ENCODE data around the gene GPR158.
"Not testable (repeated sequence)": the region's sequence is repeated elsewhere in the genome, so short reads cannot be mapped to it uniquely, and the experiment has no call there.

GPR158 gene

GRCh38 chr10:25304606-25305005 is 129.8 kb downstream of the GPR158 start:
- no peak for DNase-seq (ENCODE audit: low read depth)

GRCh38 chr10:25306386-25306785 is 131.6 kb downstream of the GPR158 start:
- DNase-seq (ENCODE audit: low read depth): no peak

DNA sequence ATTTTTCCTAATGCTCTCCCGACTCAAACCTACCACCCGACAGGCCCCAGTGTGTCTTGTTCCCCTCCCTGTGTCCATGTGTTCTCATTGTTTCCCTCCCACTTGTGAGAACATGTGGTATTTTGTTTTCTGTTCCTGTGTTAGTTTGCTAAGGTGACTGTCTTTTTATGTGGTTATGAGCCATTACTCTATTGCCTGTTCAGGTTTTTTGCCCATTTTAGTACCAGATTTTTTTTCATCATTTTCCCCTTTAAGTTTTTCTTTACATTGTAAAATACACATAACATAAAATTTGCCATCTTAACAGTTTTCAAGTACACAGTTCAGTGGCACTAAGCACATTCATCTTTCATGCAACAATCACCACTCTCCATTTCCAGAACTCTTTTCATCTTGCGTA is 133.5 kb downstream of the GPR158 start:
- no peak for DNase-seq (ENCODE audit: low read depth)

- DNase-seq (ENCODE audit: low read depth): not testable (repeated sequence)
Measured at GRCh38 chr10:25317596-25318211, 142.9 kb downstream of the GPR158 start.

- no peak for DNase-seq (ENCODE audit: low read depth)
Measured at GRCh38 chr10:25327273-25327672, 152.5 kb downstream of the GPR158 start.

DNA sequence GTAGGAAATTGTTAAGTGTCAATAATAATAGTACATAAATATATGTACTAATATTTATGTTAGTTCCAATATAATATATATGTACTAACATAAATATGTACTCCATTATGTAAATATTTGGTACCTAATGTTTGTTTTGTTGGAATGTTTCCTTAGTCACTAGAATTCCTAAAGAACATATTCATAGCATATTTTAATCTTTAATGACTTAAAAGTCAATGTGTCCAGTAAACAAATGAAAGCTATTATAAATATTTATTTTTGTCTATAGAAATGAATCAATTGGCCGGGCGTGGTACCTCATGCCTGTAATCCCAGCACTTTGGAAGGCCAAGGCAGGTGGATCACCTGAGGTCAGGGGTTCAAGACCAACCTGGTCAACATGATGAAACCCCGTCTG is 153.6 kb downstream of the GPR158 start:
- DNase-seq (ENCODE audit: low read depth): no peak

DNA sequence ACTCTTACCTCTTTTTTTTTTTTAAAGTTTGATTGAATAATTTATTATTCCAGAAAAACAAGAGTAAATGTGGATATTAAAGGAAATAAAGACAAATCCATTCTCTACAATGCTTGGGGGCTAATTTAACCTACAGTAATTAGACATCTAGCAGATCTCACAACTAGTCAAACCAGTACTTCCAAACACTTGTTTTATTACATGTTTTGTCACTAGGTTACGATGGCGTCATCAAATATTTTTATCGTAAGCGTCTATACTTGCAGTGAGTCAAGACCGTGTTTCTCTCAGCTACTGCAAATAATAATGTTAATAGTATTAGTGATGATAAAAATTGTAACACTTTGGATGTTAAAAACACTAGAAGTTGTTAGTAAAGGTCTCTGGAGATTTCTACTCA is 154.8 kb downstream of the GPR158 start:
- DNase-seq (ENCODE audit: low read depth): not testable (repeated sequence)

DNA sequence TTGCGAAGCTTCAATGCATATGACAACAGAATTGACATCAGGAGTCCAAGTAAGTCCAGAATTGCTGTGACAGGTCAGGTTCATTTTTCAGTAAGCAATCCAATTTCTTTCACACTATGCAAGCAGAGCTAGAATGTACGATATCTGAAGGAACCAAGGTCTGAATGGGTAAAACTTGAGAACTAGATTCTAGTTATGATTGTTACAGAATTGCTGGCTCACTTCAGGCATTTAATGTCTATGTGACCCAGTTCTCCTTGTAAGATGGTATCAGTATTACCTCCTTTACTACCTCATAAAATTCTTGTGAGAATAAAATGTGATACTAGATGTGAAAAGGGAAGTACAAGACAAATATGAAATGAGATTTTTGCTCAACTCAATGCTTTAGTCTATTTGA is 159.6 kb downstream of the GPR158 start:
- no peak for DNase-seq (ENCODE audit: low read depth)

- DNase-seq (ENCODE audit: low read depth): no peak
Measured at GRCh38 chr10:25336330-25336729, 161.5 kb downstream of the GPR158 start.

GRCh38 chr10:25338271-25338670 is 163.5 kb downstream of the GPR158 start:
- DNase-seq (ENCODE audit: low read depth): no peak

DNA sequence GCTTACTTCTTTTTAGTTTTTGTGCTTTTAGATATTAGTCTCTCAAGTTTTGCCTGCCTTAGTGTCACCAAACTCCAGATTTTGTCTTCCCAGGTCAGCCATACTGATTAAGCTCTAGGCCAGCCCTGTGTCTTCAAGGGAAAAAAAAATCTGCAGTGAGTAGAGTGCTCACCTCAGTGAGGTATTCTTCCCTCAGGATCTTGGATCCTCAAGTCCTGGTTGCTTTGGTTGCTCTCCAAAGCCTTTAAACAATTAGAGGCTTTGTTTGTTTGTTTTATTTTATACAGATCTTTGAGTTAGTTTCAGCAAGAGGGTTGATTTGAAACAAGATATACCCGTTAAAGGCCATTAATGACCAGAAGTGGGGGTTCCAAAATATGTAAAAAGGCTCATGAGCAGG is 165.2 kb downstream of the GPR158 start:
- DNase-seq (ENCODE audit: low read depth): no peak

DNA sequence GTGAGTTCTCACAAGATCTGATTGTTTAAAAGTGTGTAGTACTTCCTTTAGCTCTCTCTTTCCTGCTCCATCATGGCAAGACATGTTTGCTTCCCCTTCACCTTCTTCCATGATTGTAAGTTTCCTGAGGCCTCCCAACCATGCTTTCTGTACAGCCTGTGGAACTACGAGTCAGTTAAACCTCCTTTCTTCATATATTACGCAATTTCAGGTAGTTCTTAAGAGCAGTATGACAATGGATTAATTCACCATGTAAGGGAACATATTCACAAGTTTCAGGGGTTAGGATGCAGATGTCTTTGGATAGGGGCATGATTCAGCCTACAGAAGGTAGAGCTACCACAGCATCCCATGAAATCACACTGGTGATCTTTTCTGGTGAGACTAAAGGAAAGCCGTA is 174.7 kb downstream of the GPR158 start:
- DNase-seq (ENCODE audit: low read depth): no peak

- DNase-seq (ENCODE audit: low read depth): no peak
Measured at GRCh38 chr10:25356609-25357008, 181.8 kb downstream of the GPR158 start.

- no peak for DNase-seq (ENCODE audit: low read depth)
Measured at GRCh38 chr10:25357269-25357668, 182.5 kb downstream of the GPR158 start.

DNA sequence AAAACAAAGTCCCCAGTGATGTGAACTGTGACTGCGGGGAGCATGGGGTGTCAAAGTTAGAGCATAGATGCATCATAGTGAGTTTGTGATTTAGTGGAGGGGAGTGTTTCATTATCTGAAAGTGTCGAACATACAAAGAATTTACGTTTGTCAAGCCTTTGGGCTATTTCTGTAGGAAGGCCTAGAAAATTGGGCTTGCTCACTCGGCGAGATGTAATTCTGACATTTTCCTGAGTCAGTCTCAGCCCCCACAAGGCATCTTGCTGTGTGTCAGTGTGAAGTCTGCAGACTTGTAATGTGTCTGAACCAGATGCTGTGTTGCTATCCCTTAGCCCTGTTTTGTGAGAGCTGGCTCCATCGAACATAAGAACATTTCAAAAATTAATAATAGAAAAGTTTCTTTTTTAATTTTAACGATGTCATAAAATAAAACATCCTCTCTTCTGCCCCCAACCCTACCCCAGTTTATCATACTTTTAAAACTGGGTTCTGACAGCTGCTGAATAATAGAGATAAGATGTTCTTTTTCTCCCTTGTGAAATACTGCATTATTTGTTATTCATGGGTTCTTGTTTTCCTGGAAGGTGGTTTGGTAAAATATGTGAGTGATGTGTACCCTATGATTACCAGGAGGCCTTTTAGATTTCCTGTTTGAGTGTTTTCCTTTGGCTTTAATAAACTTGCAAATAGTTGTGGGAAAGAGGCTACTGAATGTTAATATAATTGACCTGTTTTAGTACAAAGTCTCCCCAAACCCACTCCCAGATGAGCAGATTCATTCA is 207.4 kb downstream of the GPR158 start:
- no peak for DNase-seq (ENCODE audit: low read depth)

- not testable (repeated sequence) for DNase-seq (ENCODE audit: low read depth)
Measured at GRCh38 chr10:25382901-25383300, 208.1 kb downstream of the GPR158 start.

DNA sequence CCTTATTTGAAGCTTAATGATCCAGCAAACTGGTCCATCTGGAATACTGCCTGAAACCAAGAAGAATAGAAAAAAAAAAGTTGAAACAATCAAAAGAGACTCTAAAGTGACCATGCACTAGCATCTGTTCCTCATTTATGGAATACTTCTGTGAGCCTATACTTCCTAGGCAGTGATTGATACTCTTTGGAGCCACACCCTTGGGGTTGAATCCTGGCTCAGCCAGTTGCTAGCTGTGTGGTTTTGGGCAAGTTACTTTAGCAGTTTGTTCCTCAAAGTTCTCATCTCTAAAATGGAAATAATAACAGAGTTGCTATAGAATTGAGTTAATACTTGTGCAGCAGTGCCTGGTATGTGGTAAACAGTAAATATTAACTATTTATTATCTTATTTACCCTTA is 208.9 kb downstream of the GPR158 start:
- no peak for DNase-seq (ENCODE audit: low read depth)

DNA sequence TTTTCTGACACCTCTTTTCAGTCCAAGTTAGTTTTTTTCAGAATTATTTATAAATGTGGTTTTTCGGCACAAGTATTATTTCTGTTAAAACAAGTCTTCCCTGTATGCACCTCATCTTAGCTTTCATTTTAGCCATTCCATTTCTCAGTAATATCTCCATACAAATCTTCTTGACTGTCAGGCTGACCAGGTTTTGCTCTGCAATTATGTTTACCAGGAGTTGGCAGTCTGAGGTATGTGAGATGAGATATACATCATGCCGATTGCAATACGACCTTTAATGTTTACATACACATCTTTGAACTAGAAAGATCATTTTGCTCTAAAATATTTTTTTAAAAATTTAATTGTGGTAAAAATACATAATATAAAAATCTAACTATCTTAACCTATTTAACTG is 209.8 kb downstream of the GPR158 start:
- no peak for DNase-seq (ENCODE audit: low read depth)

- no peak for DNase-seq (ENCODE audit: low read depth)
Measured at GRCh38 chr10:25388188-25388861, 213.5 kb downstream of the GPR158 start.

DNA sequence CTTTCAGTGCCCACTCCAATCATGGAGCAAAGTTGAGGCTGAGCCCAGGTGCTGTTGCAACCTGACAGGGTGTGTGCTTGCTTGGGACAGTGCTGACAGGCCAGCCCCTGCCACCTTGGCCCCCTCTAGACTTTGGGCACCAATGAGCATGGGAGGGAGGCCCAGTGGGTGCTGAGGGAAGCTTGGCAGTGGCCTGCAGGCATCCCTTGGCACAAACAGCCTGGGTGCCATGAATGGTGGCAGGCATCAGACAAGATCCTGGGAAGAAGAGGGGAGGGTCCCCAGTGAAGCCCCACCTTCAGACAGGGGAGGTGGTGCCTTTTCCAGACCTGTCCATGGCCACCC is 214.0 kb downstream of the GPR158 start:
- DNase-seq (ENCODE audit: low read depth): no peak

- no peak for DNase-seq (ENCODE audit: low read depth)
Measured at GRCh38 chr10:25390733-25391132, 215.9 kb downstream of the GPR158 start.

- no peak for DNase-seq (ENCODE audit: low read depth)
Measured at GRCh38 chr10:25392132-25392531, 217.3 kb downstream of the GPR158 start.

DNA sequence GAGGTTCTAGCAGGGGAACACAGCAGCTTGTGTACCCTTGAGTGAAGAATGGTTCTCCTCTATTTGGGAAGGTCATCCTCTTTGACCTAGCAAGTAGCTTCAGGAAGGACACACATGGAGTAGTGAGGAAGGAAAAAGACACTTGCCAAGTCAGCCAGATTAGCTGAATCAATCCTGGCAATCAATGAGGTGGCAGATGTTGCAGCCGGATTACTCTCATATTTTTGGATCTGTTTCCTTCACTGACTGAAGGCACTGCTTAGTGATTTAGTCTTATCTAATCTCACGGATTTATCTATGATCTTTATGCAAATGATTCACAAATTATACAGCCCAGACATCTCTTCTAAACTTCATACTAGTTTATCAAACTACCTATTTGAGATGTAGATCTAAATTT is 218.8 kb downstream of the GPR158 start:
- DNase-seq (ENCODE audit: low read depth): no peak

All from GM04503 (cell line).